Esophagus muscularis mucosa (tissue), 3 donors: ENCODE measurements around the gene APPL2.

Experiments
- CTCF ChIP-seq, 3 experiments: fragments of 200-600 bp in 2 of 3; fragments of 450-650 bp in 1 of 3; sonication (generic) in 2 of 3; IDR thresholded peaks; one replicate each; pipeline ENCODE4 v1.5.1; 2017 to 2019; ENCODE audit warnings: antibody characterized with exemption in 3 of 3, mild to moderate bottlenecking in 2 of 3, moderate library complexity in 1 of 3
- EP300 ChIP-seq: sonication (generic); formaldehyde crosslinking; IDR thresholded peaks from one replicate; pipeline ENCODE4 v1.6.1; 2017; ENCODE audit warnings: antibody characterized with exemption

- TF ChIP-seq CTCF (IDR thresholded peaks at IDR 0.05) (no peak), EP300 (no peak)
Observed at GRCh38 chr12:105221583-105222283, 14.2 kb downstream of the APPL2 start.
